ENCODE data around the gene RADIL. TPM values are rescaled to one million over a fixed set of nuclear protein-coding genes. Genes with fewer than 3 reads are reported as not detected.

Gene RADIL
- polyA plus RNA-seq, 3 donors, result not detected

GRCh38 chr7:4763794-4764185 lies 119.7 kb downstream of the RADIL start:
- intact Hi-C loops (cut with micrococcal nuclease), result no loop called here
- WGBS (ENCODE audit: insufficient coverage), result over 99% methylated on average over 17 of the region's 21 CpGs
- Mint-ChIP-seq H3K4me1 (no peaks in the 10 kb centered on the region), H3K27ac (no peak overlapping the region), H3K4me3 (no peak overlapping the region), H3K36me3 (peaks cover 55 to 87% of the 10 kb centered on the region in 2 donors), H3K9me3 (peaks cover 0 to 6% (median 0%) of the 10 kb centered on the region in 7 donors), H3K27me3 (ENCODE audit: low read depth in 3 of 3) (peaks cover 0 to 2% (median 0%) of the 10 kb centered on the region in 3 donors)
- Histone ChIP-seq H3K4me3 (replicated peaks in 1 of 3; ENCODE audit: low read depth in 2 of 3, low read length in 3 of 3) (no peak overlapping the region), H4K20me1 (ENCODE audit: insufficient read depth, low read length) (peaks cover 18% of the 10 kb centered on the region), H3K36me3 (replicated peaks in 1 of 2; ENCODE audit: control insufficient read depth in 1 of 2, insufficient read depth in 2 of 2, low read length in 2 of 2) (peaks cover 58 to 85% of the 10 kb centered on the region in 2 donors), H3K4me1 (ENCODE audit: control insufficient read depth in 1 of 2, insufficient read depth in 2 of 2, low read length in 2 of 2) (no peaks in the 10 kb centered on the region), H3K27ac (ENCODE audit: low read depth in 1 of 2, low read length in 2 of 2) (no peak overlapping the region), H3K79me2 (ENCODE audit: insufficient read depth, low read length) (no peaks in the 10 kb centered on the region), H3K9ac (ENCODE audit: insufficient read depth, low read length, poor library complexity, severe bottlenecking) (no peak overlapping the region), H3K4me2 (replicated peaks; ENCODE audit: extremely low read depth, low read length, poor library complexity, severe bottlenecking) (no peak overlapping the region), H2AFZ (ENCODE audit: insufficient read depth, low read depth, low read length, poor library complexity, severe bottlenecking) (no peak overlapping the region), H3K27me3 (ENCODE audit: control insufficient read depth in 2 of 2, insufficient read depth in 2 of 2, low read length in 2 of 2) (no peaks in the 10 kb centered on the region), H3K9me3 (replicated peaks in 1 of 2; ENCODE audit: control insufficient read depth in 1 of 2, insufficient read depth in 1 of 2, low read length in 2 of 2) (no peaks in the 10 kb centered on the region)
- no peak for DNase-seq
- TF ChIP-seq CTCF (IDR thresholded peaks at IDR 0.05), result no peak

GRCh38 chr7:4763091-4763793 lies 120.3 kb downstream of the RADIL start:
- H3K9ac ChIP-seq (ENCODE audit: insufficient read depth, low read length, poor library complexity, severe bottlenecking), result no peak overlapping the region
- H3K36me3 ChIP-seq (replicated peaks in 1 of 2; ENCODE audit: control insufficient read depth in 1 of 2, insufficient read depth in 2 of 2, low read length in 2 of 2), result peaks cover 63 to 91% of the 10 kb centered on the region in 2 donors
- no peaks in the 10 kb centered on the region for H3K4me1 ChIP-seq (ENCODE audit: control insufficient read depth in 1 of 2, insufficient read depth in 2 of 2, low read length in 2 of 2)
- H3K9me3 ChIP-seq (replicated peaks in 1 of 2; ENCODE audit: control insufficient read depth in 1 of 2, insufficient read depth in 1 of 2, low read length in 2 of 2), result no peaks in the 10 kb centered on the region
- no peak overlapping the region for H3K4me3 Mint-ChIP-seq
- no peak for DNase-seq
- H3K79me2 ChIP-seq (ENCODE audit: insufficient read depth, low read length), result no peaks in the 10 kb centered on the region
- H3K9me3 Mint-ChIP-seq, result peaks cover 0 to 6% (median 0%) of the 10 kb centered on the region in 7 donors
- peaks cover 60 to 88% of the 10 kb centered on the region in 2 donors for H3K36me3 Mint-ChIP-seq
- no peak overlapping the region for H3K27ac ChIP-seq (ENCODE audit: low read depth in 1 of 2, low read length in 2 of 2)
- H3K4me3 ChIP-seq (replicated peaks in 1 of 3; ENCODE audit: low read depth in 2 of 3, low read length in 3 of 3), result no peak overlapping the region
- H3K27ac Mint-ChIP-seq, result peak overlapping the region in 1 of 7 donors; percentile 48
- TF ChIP-seq CTCF (IDR thresholded peaks at IDR 0.05), result no peak
- H3K4me2 ChIP-seq (replicated peaks; ENCODE audit: extremely low read depth, low read length, poor library complexity, severe bottlenecking), result no peak overlapping the region
- no peak overlapping the region for H2AFZ ChIP-seq (ENCODE audit: insufficient read depth, low read depth, low read length, poor library complexity, severe bottlenecking)
- peaks cover 18% of the 10 kb centered on the region for H4K20me1 ChIP-seq (ENCODE audit: insufficient read depth, low read length)
- H3K4me1 Mint-ChIP-seq, result no peaks in the 10 kb centered on the region
- intact Hi-C loops (cut with micrococcal nuclease), result no loop called here
- peaks cover 0 to 2% (median 0%) of the 10 kb centered on the region in 3 donors for H3K27me3 Mint-ChIP-seq (ENCODE audit: low read depth in 3 of 3)
- WGBS (ENCODE audit: insufficient coverage), result 98% methylated on average over 28 of the region's 32 CpGs
- no peaks in the 10 kb centered on the region for H3K27me3 ChIP-seq (ENCODE audit: control insufficient read depth in 2 of 2, insufficient read depth in 2 of 2, low read length in 2 of 2)
